ENCODE results near the gene TEAD1.

- TF ChIP-seq, protein P1, sequence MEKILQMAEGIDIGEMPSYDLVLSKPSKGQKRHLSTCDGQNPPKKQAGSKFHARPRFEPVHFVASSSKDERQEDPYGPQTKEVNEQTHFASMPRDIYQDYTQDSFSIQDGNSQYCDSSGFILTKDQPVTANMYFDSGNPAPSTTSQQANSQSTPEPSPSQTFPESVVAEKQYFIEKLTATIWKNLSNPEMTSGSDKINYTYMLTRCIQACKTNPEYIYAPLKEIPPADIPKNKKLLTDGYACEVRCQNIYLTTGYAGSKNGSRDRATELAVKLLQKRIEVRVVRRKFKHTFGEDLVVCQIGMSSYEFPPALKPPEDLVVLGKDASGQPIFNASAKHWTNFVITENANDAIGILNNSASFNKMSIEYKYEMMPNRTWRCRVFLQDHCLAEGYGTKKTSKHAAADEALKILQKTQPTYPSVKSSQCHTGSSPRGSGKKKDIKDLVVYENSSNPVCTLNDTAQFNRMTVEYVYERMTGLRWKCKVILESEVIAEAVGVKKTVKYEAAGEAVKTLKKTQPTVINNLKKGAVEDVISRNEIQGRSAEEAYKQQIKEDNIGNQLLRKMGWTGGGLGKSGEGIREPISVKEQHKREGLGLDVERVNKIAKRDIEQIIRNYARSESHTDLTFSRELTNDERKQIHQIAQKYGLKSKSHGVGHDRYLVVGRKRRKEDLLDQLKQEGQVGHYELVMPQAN (conservative IDR thresholded peaks at IDR 0.05) = no peak
- TF ChIP-seq EZH2 (IDR thresholded peaks at IDR 0.05; ENCODE audit: borderline replicate concordance, control insufficient read depth, low read depth, low read length) (no peak), MYC (IDR thresholded peaks at IDR 0.05; ENCODE audit: insufficient read depth, insufficient read length, insufficient replicate concordance, low read length, severe bottlenecking) (no peak), RB1 (IDR thresholded peaks at IDR 0.05; ENCODE audit: borderline replicate concordance) (no peak)
Observed at GRCh38 chr11:12964650-12965049, 290.4 kb downstream of the TEAD1 start.
